ENCODE measurements around the gene MCTP2.

DNA sequence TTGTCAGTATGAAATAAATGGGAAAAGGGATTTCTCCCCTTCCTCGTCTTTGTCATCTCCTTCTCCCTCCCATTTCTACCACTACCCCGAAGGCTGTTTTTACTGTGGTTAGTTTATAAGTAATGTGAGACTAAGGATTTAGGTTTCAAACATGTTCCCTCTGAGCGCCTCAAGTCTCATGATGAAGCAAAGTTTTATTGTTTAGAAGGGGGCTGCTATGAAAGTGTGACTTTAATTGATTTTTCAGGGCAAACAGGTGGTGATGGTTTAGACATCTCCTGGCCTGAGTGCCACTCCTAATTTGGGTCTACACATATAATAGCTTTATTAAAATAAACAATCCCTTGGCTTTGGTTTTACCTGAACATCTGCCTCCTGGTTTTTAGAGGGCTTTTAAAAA, 185.5 kb downstream of the MCTP2 start:
- TF ChIP-seq FOXP4 (CRISPR knock-in tag; IDR thresholded peaks at IDR 0.05), result no peak
- TF ChIP-seq, protein P1, sequence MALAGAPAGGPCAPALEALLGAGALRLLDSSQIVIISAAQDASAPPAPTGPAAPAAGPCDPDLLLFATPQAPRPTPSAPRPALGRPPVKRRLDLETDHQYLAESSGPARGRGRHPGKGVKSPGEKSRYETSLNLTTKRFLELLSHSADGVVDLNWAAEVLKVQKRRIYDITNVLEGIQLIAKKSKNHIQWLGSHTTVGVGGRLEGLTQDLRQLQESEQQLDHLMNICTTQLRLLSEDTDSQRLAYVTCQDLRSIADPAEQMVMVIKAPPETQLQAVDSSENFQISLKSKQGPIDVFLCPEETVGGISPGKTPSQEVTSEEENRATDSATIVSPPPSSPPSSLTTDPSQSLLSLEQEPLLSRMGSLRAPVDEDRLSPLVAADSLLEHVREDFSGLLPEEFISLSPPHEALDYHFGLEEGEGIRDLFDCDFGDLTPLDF (CRISPR knock-in tag; IDR thresholded peaks at IDR 0.05), result no peak
- TF ChIP-seq, protein P2, sequence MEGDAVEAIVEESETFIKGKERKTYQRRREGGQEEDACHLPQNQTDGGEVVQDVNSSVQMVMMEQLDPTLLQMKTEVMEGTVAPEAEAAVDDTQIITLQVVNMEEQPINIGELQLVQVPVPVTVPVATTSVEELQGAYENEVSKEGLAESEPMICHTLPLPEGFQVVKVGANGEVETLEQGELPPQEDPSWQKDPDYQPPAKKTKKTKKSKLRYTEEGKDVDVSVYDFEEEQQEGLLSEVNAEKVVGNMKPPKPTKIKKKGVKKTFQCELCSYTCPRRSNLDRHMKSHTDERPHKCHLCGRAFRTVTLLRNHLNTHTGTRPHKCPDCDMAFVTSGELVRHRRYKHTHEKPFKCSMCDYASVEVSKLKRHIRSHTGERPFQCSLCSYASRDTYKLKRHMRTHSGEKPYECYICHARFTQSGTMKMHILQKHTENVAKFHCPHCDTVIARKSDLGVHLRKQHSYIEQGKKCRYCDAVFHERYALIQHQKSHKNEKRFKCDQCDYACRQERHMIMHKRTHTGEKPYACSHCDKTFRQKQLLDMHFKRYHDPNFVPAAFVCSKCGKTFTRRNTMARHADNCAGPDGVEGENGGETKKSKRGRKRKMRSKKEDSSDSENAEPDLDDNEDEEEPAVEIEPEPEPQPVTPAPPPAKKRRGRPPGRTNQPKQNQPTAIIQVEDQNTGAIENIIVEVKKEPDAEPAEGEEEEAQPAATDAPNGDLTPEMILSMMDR (IDR thresholded peaks at IDR 0.05), result no peak
- no peak for TF ChIP-seq GABPB1 (CRISPR knock-in tag; IDR thresholded peaks at IDR 0.05)
- no peak for TF ChIP-seq MAX (CRISPR knock-in tag; IDR thresholded peaks at IDR 0.05)
- no peak for TF ChIP-seq CREB1 (CRISPR knock-in tag; IDR thresholded peaks at IDR 0.05)
- no peak for TF ChIP-seq TP53 (CRISPR knock-in tag; IDR thresholded peaks at IDR 0.05)
- no peak for TF ChIP-seq RORB (CRISPR knock-in tag; IDR thresholded peaks at IDR 0.05)
- no peak for TF ChIP-seq MXD4 (CRISPR knock-in tag; IDR thresholded peaks at IDR 0.05; ENCODE audit: borderline replicate concordance)
- no peak for TF ChIP-seq TCF7 (CRISPR knock-in tag; IDR thresholded peaks at IDR 0.05; ENCODE audit: low read depth)

Data from WTC11 (cell line).